NCI-H82 treated with DMSO at 0.1 percent for 48 hours (cell line): Measurements from ENCODE around the gene CADM1.

ENCODE experiments used
- DNase-seq: peaks from one replicate; lab custom pipeline; 2025; ENCODE audit not compliant: unreplicated experiment; lab: John Stamatoyannopoulos, UW

The CADM1 gene

DNA sequence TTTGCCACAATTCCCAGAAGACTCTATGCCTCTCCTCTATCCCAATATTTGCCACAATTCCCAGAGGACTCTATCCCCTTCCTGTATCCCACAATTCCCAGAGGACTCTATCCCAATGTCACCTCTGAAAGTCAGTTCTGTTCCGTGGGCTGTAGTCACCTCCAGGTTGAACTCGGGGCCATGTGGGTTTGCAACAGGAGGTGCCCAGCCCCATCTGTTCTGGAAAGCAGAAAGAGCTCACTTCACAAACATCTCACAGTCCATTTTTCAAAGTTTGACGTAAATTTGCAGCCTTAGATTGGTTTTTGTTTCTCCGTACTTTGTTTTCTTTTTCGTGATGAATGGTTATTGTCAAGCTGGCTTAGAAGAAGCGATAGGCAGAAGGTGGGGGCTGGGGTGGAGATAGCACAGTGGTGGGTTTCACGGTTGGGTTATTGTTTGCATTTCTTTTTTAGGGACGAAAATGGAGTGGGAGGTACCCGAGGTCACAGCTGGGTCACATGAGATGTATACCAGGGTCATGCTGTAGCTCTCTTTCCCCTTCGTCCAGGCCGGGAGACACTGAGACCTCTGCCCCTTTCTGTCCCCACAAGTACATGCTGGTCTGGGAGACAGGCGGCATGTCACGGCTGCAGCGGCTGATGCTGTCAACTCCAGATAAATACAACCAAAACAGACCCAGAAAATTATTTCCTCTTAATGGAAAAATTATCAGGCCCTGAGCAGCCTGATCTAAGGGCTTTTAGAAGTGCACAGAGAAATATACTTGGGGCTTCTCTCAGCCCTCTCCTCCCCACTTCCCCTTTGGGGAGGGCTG is 374.5 kb downstream of the CADM1 start:
- DNase-seq, result no peak

DNA sequence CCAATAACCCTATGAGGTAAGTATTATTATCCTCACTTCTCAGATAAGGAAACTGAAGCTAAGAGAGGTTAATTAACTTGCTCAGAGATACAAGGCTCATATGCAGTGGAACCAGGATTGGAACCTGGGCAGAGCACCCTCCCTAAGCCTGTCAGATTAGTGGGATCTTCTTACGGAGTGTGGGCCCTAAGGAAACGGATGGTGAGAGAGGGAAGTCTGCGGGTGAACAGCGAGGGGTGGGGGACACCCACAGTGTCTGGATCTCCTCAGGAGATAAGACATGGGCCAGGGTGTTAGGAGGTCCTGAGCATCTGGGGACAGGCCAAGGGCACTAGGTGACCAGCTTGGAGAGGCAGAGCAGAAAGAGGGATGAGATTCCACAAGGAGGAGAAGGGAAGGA is 376.0 kb downstream of the CADM1 start:
- no peak for DNase-seq

DNA sequence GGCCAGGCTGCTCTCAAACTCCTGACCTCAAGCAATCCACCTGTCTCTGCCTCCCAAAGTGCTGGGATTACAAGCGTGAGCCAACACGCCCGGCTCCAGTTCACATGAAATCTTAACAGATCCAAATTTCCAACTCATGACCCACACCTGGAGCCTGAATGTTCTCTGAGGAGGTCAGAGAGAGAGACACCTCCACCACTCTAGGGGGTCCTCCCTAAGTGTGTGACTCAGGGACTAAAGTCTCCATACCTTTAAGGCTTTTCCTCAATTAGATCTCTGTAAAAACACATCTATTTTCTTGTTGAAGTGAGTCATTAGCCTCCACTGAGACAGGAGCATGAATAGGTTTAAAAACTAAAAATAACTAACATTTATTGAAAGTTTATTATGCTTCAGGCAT is 376.4 kb downstream of the CADM1 start:
- DNase-seq, result no peak

DNA sequence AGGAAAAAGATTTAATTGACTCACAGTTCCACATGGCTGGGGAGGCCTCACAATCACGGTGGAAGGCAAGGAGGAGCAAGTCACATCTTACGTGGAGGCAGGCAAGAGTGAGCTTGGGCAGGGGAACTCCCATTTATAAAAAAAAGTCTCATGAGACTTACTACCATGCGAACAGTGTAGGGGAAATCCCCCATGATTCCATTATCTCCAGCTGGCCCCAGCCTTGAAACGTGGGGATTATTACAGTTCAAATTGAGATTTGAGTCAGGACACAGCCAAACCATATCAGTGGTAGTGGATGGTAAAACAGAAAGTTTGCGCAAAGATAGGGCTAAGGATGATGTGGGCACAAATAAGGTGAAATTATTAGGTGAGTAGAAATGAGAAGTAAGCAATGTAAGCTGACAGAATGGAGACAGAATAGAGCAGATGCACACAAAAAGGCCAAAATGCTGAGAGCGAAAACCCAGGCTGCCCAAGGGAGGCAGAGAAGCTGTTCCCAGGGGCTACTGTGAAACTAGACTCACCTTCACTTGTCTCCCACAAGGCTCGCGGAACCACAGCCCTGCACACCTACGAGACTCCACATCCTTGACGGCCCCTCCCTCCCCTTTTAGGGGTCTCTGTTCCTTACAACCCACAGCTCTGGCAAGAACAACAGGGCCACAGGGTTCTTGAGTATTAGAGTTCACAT is 377.6 kb downstream of the CADM1 start:
- peak; percentile 35 for DNase-seq

DNA sequence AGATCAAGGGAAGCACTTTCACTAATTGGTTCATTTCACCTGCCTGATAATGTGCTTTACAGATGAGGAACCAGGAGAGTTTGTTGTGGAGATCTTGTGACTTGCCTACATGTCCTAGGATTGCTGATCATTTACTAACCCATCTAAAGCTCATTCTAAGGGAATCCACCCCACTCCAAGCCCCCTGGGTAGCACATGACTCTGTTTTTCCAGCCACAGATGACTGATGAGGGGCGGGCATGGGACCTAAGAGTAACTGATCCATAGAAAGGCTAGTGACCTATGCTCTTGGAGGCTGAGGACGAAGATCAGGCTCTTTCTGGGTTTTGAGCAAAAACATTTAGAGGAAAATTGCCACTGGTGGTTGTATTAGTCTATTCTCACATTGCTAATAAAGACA is 378.1 kb downstream of the CADM1 start:
- DNase-seq, result no peak

DNA sequence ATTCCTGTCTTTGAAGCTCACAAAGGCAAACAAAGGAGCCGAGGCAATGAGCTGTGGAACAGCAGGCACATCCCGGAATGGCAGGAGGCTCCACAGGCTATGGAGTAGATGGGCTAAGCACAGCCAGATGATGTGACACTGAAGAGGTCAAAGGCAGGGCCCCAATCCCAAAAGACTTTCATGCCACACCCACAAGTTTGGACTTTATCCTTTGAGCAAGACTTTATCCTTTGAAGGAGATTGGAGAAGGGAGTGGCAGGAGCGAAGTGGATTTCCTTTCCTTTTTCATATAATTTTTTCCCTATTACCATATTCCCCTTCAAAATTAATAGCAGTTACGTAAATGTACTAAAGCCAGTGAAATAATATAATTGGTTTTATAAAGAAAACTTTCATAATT is 379.4 kb downstream of the CADM1 start:
- DNase-seq, result no peak

DNA sequence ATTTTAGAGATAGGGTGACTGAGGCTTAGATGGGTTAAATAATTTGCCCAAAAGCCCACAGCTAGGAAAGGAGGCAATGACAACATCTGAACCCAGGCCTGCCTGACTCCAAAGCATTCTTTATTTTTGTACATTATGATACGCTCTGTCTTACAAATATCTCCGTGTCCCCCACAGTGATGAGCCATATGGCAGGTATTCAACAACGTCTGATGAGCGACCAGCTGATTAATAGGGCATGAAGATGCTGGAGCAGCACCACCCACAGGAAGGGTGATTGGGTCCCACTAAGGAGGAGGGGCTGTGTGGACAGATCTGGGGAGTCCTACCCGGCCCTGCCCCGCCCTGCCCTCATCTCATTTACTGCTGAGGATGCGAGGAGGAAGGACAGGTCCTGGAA is 380.6 kb downstream of the CADM1 start:
- DNase-seq, result no peak

DNA sequence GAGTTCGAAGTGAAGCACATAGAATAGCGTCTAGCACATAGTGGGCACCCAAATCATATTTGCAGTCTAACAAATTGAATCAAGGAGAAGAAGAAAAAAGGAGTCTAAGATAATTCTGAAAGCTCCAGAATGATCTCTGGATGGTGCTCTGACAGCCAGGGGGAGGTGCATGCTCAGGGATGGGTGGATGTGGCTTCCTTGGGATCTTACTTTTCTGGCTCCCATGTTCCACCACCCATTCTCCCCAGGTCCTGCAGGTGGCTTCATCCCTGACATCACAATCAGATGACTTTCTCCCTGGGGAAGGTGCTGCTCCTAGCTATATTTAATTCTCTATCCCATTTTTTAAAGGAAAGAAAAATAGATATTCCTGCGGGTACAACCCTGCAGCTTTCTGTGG is 381.9 kb downstream of the CADM1 start:
- DNase-seq, result no peak
